ENCODE measurements around the gene HYCC2.
A peak's percentile ranks its signal among the peaks of the same experiment; 100 is the strongest.
"Not testable (repeated sequence)": the region's sequence is repeated elsewhere in the genome, so short reads cannot be mapped to it uniquely, and the experiment has no call there.

HYCC2 gene

GRCh38 chr2:201070948-201071478 is 458 bp downstream of the HYCC2 start:
- peak in 1 of 2 experiments; percentile 6 for DNase-seq

DNA sequence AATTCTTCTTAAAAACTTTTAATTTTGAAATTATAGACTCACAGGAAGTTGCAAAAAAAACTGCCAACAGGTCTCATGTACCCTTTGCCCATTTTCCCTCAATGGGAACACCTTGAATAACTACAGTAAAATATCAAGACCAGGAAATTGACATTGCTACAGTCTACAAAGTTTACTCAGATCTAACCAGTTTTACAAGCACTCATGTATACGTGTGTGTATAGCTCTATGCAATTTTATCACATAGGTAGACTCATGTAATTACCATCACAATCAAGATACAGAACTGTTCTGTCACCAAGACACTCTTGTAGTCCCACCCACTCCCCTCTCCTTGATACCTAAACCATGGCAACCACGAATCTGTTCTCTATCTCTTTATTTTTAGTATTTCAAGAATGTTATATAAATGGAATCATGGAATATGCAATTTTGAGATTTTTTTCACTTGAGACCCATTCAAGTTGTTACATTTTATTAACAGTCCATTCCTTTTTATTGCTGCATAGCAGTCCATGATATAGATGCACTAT is 6.6 kb downstream of the HYCC2 start:
- no peak for DNase-seq

DNA sequence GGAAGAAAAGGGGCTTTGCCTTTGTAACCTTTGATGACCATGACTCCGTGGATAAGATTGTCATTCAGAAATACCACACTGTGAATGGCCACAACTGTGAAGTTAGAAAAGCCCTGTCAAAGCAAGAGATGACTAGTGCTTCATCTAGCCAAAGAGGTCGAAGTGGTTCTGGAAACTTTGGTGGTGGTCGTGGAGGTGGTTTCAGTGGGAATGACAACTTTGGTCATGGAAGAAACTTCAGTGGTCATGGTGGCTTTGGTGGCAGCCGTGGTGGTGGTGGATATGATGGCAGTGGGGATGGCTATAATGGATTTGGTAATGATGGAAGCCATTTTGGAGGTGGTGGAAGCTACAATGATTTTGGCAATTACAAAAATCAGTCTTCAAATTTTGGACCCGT is 8.0 kb downstream of the HYCC2 start:
- DNase-seq = not testable (repeated sequence)

DNA sequence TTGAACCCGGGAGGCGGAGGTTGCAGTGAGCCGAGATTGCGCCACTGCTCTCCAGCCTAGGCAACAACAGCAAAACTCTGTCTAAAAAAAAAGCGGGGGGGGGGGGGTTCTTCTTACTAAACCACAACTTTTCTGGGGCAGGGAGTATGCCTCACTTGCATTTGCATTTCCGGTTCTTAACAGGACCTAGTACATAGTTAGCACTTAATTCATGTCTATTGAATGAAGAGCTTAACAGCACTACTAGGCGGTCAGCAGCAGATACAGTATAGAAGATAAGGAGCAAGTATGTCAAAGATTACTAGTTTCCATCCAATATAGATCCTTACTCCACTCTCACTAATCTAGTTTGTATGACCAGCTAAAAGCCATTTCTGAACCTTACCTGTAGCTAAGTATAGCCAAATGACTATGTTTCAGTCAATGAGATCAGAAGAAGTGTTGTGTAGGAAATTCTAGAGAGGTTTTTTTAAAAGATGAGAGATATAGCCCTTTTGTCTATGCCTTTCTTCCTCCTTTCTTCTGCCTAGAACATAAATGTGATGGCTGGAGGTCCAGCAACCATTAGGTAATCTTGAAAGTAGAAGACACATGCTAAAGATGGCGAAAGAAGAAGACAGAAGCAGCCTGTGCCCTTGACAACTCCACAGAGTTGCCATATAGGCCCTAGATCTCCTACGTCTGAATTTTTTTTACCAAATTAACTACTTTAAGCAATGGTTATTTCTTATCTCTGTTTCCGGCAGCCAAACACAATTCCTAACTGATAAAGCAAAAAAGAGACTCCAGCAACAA is 11.3 kb downstream of the HYCC2 start:
- no peak for DNase-seq

GRCh38 chr2:201058914-201059313 is 12.6 kb downstream of the HYCC2 start:
- DNase-seq = no peak

- DNase-seq = no peak
These were observed 13.7 kb downstream of the HYCC2 start for GRCh38 chr2:201057715-201058248.

DNA sequence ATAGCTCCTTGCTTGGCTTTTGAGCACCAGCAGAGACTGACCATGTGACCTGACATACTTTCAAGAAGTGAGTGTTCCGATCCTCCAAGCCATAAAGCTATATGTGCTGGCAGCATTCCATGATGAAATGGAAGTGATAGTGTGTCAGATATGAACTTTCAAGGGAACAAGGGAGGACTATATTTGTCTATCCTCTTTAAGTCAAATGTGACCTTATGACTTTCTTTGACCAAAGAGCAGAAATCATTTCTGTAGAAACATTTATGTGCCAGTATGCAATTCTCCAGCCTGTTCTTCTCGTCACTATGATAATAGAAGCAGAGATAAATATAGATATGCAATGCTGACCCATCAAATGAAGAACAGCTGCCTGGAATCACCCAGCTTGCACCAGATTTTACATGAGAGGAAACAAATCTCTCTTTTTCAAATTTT is 14.4 kb downstream of the HYCC2 start:
- DNase-seq = no peak

- DNase-seq = no peak
These were observed 22.0 kb downstream of the HYCC2 start for GRCh38 chr2:201049455-201049854.

DNA sequence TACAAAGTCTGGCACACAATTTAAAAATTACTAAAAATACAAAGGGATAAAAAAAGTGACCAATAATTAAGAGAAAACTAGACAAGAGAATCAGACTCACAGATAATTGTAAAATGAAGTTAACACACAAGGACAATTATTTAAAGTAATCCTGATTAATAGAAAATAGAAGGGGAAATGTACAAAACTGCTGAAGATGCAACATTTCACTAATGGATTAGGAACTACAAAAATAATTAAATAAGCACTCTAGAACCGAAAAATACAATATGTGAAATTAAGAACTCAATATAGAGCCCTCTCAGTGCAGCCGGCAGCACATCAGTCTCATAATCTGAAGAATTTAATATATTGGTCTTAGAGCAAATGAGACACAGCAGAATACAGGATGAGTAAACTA is 24.6 kb downstream of the HYCC2 start:
- DNase-seq = no peak

- DNase-seq = not testable (repeated sequence)
These were observed 28.4 kb downstream of the HYCC2 start for GRCh38 chr2:201043050-201043449.

- DNase-seq = not testable (repeated sequence)
These were observed 29.0 kb downstream of the HYCC2 start for GRCh38 chr2:201042451-201042850.

DNA sequence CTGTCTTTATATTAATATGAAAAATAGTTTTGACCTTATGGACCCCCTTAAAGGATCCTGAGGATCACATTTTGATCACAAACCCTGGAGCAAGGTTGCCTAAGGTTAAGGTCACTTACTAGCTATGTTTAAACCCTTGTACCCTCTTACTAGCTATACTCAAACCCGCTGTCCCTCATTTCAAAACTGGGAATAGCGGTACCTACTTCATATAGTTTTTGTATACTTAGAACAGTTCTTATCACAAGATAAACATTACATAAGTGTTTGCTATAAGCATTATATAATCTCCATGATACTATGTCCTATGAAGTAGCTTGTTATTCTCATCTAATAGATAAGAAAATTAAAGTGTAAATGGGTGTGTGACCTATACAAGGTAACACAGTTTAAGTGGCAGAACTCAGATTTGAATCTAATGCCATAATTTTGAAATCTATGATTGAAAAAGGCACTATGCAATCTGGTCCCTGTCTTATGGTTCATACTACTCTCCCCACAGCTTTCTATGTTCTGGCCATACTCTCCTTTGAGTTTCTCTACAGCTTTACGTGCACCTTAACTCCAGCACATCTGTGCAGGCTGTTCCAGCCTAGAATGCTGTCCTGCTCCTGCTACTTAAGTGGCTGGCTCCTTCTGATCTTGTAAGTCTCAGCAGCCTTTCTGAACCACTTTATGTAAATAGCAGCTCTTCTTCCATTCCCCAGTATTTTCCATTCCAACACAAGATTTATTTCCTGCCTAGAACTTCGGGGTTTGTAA is 30.4 kb downstream of the HYCC2 start:
- no peak for DNase-seq

DNA sequence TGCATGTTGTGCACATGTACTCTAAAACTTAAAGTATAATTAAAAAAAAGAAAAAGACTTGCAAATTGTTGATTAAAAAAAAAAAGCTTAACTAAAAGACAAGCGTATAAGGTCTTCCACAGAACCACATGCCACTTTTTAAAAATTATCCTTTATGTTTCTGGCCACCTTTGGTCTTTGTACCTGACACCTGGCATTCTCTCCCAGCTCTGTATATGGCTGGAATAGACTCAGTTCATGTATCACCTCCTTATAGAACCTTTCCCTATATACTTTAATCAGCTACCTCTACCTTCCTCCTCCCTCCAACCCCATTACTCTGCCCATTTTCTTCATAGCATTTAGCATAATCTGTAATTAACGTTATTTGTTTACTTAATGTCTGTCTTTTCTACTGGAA is 32.6 kb downstream of the HYCC2 start:
- no peak for DNase-seq

DNA sequence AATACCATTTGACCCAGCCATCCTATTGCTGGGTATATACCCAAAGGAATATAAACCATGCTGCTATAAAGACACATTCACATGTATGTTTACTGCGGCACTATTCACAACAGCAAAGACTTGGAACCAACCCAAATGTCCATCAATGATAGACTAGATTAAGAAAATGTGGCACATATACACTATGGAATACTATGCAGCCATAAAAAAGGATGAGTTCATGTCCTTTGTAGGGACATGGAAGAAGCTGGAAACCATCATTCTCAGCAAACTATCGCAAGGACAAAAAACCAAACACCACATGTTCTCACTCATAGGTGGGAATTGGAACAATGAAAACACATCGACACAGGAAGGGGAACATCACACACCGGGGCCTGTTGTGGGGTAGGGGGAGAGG is 33.1 kb downstream of the HYCC2 start:
- not testable (repeated sequence) for DNase-seq

DNA sequence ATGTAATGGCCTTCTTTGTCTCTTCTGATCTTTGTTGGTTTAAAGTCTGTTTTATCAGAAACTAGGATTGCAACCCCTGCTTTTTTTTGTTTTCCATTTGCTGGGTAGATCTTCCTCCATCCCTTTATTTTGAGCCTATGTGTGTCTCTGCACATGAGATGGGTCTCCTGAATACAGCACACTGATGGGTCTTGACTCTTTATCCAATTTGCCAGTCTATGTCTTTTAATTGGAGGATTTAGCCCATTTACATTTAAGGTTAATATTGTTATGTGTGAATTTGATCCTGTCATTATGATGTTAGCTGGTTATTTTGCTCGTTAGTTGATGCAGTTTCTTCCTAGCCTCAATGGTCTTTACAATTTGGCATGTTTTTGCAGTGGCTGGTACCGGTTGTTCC is 37.1 kb downstream of the HYCC2 start:
- not testable (repeated sequence) for DNase-seq

- no peak for DNase-seq
These were observed 47.0 kb downstream of the HYCC2 start for GRCh38 chr2:201024518-201024917.

DNA sequence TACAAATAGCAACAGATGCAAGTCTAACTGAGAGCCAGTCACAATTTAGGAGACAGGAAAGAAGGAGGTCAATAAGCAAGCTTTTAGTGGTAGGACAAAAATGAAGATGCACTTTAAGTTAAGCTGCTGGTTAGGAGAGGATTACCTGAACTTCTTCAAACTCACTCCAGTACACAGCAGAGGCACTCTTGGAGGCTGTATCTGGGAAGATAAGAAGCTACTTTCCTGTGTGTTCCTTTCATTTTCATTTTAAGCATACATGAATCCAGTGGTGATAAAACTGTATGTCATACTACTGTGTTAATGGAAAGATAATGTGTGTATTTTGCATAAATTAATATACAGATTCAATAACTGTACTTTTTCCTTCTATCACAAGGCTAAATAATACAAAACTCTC is 49.6 kb downstream of the HYCC2 start:
- DNase-seq = no peak
